ENCODE results near the gene ACOD1.

- TF ChIP-seq SP1 (IDR thresholded peaks at IDR 0.05) (no peak), CTCF (IDR thresholded peaks at IDR 0.05; ENCODE audit: low read depth, low read length, missing input control) (no peak), TAF1 (conservative IDR thresholded peaks at IDR 0.05) (no peak), REST (IDR thresholded peaks at IDR 0.05) (no peak), GABPA (IDR thresholded peaks at IDR 0.05 in 1 of 2, conservative IDR thresholded peaks at IDR 0.05 in 1 of 2) (no peak)
Measured at GRCh38 chr13:77001963-77002587, 53.8 kb downstream of the ACOD1 start.

All from liver (tissue), 3 donors.